Mesendoderm (in vitro differentiated cells): ENCODE results near the gene ANGPTL2.

Experiments used
- DNase-seq: peaks from one replicate; pipeline ENCODE4 v3.0.0; 2013
- H2AK5ac ChIP-seq: 2 replicates; pipeline ENCODE4 v1.6.1; 2013; ENCODE audit warnings: low read length, inconsistent platforms
- H2BK120ac ChIP-seq: 2 replicates; pipeline ENCODE4 v1.6.1; 2013; ENCODE audit warnings: low read depth, mild to moderate bottlenecking, low read length, moderate library complexity, mixed read lengths
- H2BK15ac ChIP-seq: replicated peaks from 2 replicates; pipeline ENCODE4 v1.6.1; 2013; ENCODE audit warnings: low read depth, mild to moderate bottlenecking, moderate library complexity
- H2BK5ac ChIP-seq: 2 replicates; pipeline ENCODE4 v1.6.1; 2013; ENCODE audit warnings: low read length, inconsistent platforms
- H3K18ac ChIP-seq: 2 replicates; pipeline ENCODE4 v1.6.1; 2013; ENCODE audit warnings: mild to moderate bottlenecking, low read length, mixed read lengths
- H3K23ac ChIP-seq: one replicate; pipeline ENCODE4 v1.6.1; 2013; ENCODE audit warnings: low read length
- H3K27ac ChIP-seq: 2 replicates; pipeline ENCODE4 v1.5.1; 2013; ENCODE audit warnings: low read depth, mild to moderate bottlenecking, inconsistent platforms, low read length, moderate library complexity
- H3K27me3 ChIP-seq: 2 replicates; pipeline ENCODE4 v1.6.1; 2013; ENCODE audit warnings: low read length, control low read depth, mild to moderate bottlenecking, inconsistent platforms; ENCODE audit not compliant: insufficient read depth, poor library complexity
- H3K36me3 ChIP-seq: 2 replicates; pipeline ENCODE4 v1.6.1; 2013; ENCODE audit warnings: low read length, inconsistent platforms; ENCODE audit not compliant: control insufficient read depth, insufficient read depth
- H3K4ac ChIP-seq: one replicate; pipeline ENCODE4 v1.6.1; 2013; ENCODE audit warnings: low read depth, mild to moderate bottlenecking, low read length, moderate library complexity
- H3K4me1 ChIP-seq: 2 replicates; pipeline ENCODE4 v1.6.1; 2013; ENCODE audit warnings: low read depth, low read length, inconsistent platforms; ENCODE audit not compliant: control insufficient read depth
- H3K4me2 ChIP-seq: 2 replicates; pipeline ENCODE4 v1.6.1; 2013; ENCODE audit warnings: low read length
- H3K4me3 ChIP-seq: 2 replicates; pipeline ENCODE4 v1.5.1; 2013; ENCODE audit warnings: mild to moderate bottlenecking, low read length
- H3K56ac ChIP-seq: one replicate; pipeline ENCODE4 v1.6.1; 2013; ENCODE audit warnings: low read length
- H3K79me1 ChIP-seq: 2 replicates; pipeline ENCODE4 v1.6.1; 2013; ENCODE audit warnings: low read length, inconsistent platforms
- H3K79me2 ChIP-seq: 2 replicates; pipeline ENCODE4 v1.6.1; 2013; ENCODE audit warnings: mild to moderate bottlenecking, low read length; ENCODE audit not compliant: control insufficient read depth, insufficient read depth
- H3K9ac ChIP-seq: 2 replicates; pipeline ENCODE4 v1.6.1; 2013; ENCODE audit warnings: low read length, inconsistent platforms
- H4K5ac ChIP-seq: one replicate; pipeline ENCODE4 v1.6.1; 2013; ENCODE audit warnings: low read length
- H4K8ac ChIP-seq: one replicate; pipeline ENCODE4 v1.6.1; 2013; ENCODE audit warnings: low read depth, mild to moderate bottlenecking, control low read depth, low read length, moderate library complexity
- WGBS: extraction: QIAGEN DNeasy Blood & Tissue Kit; methylation state at CpG from one replicate; pipeline ENCODE4 v1.1.7; 2013; ENCODE audit warnings: low lambda C conversion rate, missing lambda C conversion rate; ENCODE audit not compliant: insufficient coverage; ENCODE audit errors: extremely low coverage; 5-methylcytosine and 5-hydroxymethylcytosine counted together

Gene ANGPTL2

GRCh38 chr9:127098916-127099553 lies 23.4 kb downstream of the ANGPTL2 start:
- Histone ChIP-seq H3K79me1 (no peaks in the 10 kb centered on the region), H2BK15ac (no peak overlapping the region), H3K27ac (no peak overlapping the region), H2AK5ac (no peak overlapping the region), H3K9ac (no peak overlapping the region), H2BK120ac (no peak overlapping the region), H3K4ac (no peak overlapping the region), H3K79me2 (no peaks in the 10 kb centered on the region), H4K5ac (no peak overlapping the region), H3K56ac (no peak overlapping the region), H3K4me3 (no peak overlapping the region), H4K8ac (no peak overlapping the region), H2BK5ac (no peak overlapping the region), H3K36me3 (no peaks in the 10 kb centered on the region), H3K23ac (no peak overlapping the region), H3K18ac (no peak overlapping the region), H3K4me1 (no peaks in the 10 kb centered on the region), H3K4me2 (no peak overlapping the region), H3K27me3 (no peaks in the 10 kb centered on the region)
- WGBS = no CpG with 5 or more reads among the region's 7 CpGs
- DNase-seq = no peak

GRCh38 chr9:127097683-127098082 lies 24.8 kb downstream of the ANGPTL2 start:
- H2BK5ac ChIP-seq = no peak overlapping the region
- WGBS = no CpG with 5 or more reads among the region's 5 CpGs
- H2AK5ac ChIP-seq = no peak overlapping the region

GRCh38 chr9:127096208-127096607 lies 26.2 kb downstream of the ANGPTL2 start:
- no CpG with 5 or more reads among the region's 13 CpGs for whole genome bisulfite sequencing
- Histone ChIP-seq H2BK120ac (no peak overlapping the region), H2BK5ac (no peak overlapping the region), H3K9ac (no peak overlapping the region), H3K23ac (no peak overlapping the region), H3K27me3 (no peaks in the 10 kb centered on the region), H4K8ac (no peak overlapping the region), H2AK5ac (no peak overlapping the region), H3K18ac (no peak overlapping the region), H3K36me3 (no peaks in the 10 kb centered on the region), H3K27ac (no peak overlapping the region), H3K79me2 (no peaks in the 10 kb centered on the region), H4K5ac (no peak overlapping the region), H3K4ac (no peak overlapping the region), H3K4me2 (no peak overlapping the region), H3K4me1 (no peaks in the 10 kb centered on the region), H2BK15ac (no peak overlapping the region), H3K79me1 (no peaks in the 10 kb centered on the region), H3K56ac (no peak overlapping the region), H3K4me3 (no peak overlapping the region)
- DNase-seq = no peak

More at GRCh38 chr9:127097683-127098082, 24.8 kb downstream of the ANGPTL2 start:
- Histone ChIP-seq H3K4me2 (no peak overlapping the region), H4K5ac (no peak overlapping the region), H3K4ac (no peak overlapping the region), H3K56ac (no peak overlapping the region), H3K9ac (no peak overlapping the region), H4K8ac (no peak overlapping the region), H3K27ac (no peak overlapping the region), H3K27me3 (no peaks in the 10 kb centered on the region), H3K79me2 (no peaks in the 10 kb centered on the region), H3K4me3 (no peak overlapping the region), H2BK120ac (no peak overlapping the region), H2BK15ac (no peak overlapping the region), H3K36me3 (no peaks in the 10 kb centered on the region), H3K4me1 (no peaks in the 10 kb centered on the region), H3K23ac (no peak overlapping the region), H3K18ac (no peak overlapping the region), H3K79me1 (no peaks in the 10 kb centered on the region)
- no peak for DNase-seq

GRCh38 chr9:127095411-127095810 lies 27.0 kb downstream of the ANGPTL2 start:
- no CpG with 5 or more reads among the region's 5 CpGs for WGBS
- H3K36me3 ChIP-seq = no peaks in the 10 kb centered on the region
- no peak overlapping the region for H3K23ac ChIP-seq

GRCh38 chr9:127093319-127094020 lies 29.0 kb downstream of the ANGPTL2 start:
- no peak overlapping the region for H3K27ac ChIP-seq
- no peak for DNase-seq
- H2BK5ac ChIP-seq = no peak overlapping the region
- no peaks in the 10 kb centered on the region for H3K79me2 ChIP-seq
- H3K79me1 ChIP-seq = no peaks in the 10 kb centered on the region
- no peaks in the 10 kb centered on the region for H3K27me3 ChIP-seq
- H4K8ac ChIP-seq = no peak overlapping the region
- no peak overlapping the region for H3K4me3 ChIP-seq
- H3K4ac ChIP-seq = no peak overlapping the region
- no peak overlapping the region for H4K5ac ChIP-seq
- H2BK15ac ChIP-seq = no peak overlapping the region
- no peaks in the 10 kb centered on the region for H3K36me3 ChIP-seq
- WGBS = no CpG with 5 or more reads among the region's 17 CpGs
- no peak overlapping the region for H3K56ac ChIP-seq
- H2BK120ac ChIP-seq = no peak overlapping the region
- H2AK5ac ChIP-seq = no peak overlapping the region
- H3K4me1 ChIP-seq = no peaks in the 10 kb centered on the region
- H3K23ac ChIP-seq = no peak overlapping the region
- no peak overlapping the region for H3K9ac ChIP-seq
- no peak overlapping the region for H3K18ac ChIP-seq
- H3K4me2 ChIP-seq = no peak overlapping the region

More at GRCh38 chr9:127095411-127095810, 27.0 kb downstream of the ANGPTL2 start:
- Histone ChIP-seq H2BK120ac (no peak overlapping the region), H3K4me1 (no peaks in the 10 kb centered on the region), H4K5ac (no peak overlapping the region), H3K27ac (no peak overlapping the region), H3K79me2 (no peaks in the 10 kb centered on the region), H3K4me2 (no peak overlapping the region), H3K4ac (no peak overlapping the region), H4K8ac (no peak overlapping the region), H3K56ac (no peak overlapping the region), H2AK5ac (no peak overlapping the region), H3K79me1 (no peaks in the 10 kb centered on the region), H2BK15ac (no peak overlapping the region), H2BK5ac (no peak overlapping the region), H3K4me3 (no peak overlapping the region), H3K9ac (no peak overlapping the region), H3K18ac (no peak overlapping the region), H3K27me3 (no peaks in the 10 kb centered on the region)
- no peak for DNase-seq
